ENCODE data around the gene CCDC188. TPM values are rescaled to one million over a fixed set of nuclear protein-coding genes. Genes with fewer than 3 reads are reported as not detected.

CCDC188 gene
- polyA plus RNA-seq, 1 donor: 2.2 TPM

DNA sequence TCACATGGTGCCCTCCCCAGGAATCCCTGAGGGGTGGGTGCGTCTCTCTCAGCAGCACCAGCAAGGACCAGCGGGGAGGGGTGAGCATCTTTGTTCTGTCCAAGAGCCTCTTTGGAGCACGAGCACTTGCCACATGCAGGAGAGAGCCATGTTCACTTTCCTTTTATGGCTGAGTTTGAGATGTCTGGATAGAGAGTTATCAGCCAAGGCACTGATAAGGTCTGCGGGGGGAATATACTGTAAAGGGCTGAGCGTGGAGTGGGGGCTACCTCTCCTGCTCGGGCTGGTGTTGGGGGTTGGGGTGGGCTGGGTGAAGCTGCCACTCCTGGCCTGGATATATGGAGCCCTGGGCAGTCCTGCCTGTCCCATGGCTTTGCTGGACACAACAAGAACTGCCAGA, 34.9 kb upstream of the CCDC188 start:
- no peak for DNase-seq (ENCODE audit: low read depth)

DNA sequence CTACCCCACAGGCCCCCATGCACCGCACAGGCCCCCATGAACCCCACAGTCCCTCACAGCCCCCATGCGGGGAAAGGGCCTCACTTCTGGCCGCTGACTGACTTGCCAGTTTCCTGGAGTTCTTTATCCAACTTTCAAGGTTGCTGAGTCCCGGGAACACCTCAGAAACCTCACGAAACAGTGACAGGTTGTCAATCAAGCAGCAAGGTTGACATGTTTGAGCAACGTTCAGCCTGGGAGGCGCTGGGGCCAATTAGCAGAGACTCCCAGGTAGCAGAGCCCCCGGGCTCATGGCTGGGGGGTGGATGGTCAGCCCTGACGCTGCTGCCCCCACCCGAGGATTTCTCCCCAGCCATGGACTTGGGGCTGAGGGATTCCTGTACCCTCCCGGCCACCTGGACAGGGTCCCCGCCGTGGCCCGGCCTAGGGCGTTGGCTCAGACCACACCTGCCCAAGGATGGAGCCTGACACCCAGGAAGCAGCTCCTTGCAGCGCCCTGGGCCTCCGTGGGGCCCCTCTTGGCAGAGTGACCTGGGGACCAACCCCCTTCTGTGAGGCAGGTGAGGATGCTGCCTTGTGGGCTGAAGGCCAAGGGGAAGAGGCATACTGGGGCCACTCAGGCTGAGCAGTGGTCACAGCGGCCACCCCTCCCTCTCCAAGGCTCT, 33.8 kb upstream of the CCDC188 start:
- no peak for DNase-seq (ENCODE audit: low read depth)

DNA sequence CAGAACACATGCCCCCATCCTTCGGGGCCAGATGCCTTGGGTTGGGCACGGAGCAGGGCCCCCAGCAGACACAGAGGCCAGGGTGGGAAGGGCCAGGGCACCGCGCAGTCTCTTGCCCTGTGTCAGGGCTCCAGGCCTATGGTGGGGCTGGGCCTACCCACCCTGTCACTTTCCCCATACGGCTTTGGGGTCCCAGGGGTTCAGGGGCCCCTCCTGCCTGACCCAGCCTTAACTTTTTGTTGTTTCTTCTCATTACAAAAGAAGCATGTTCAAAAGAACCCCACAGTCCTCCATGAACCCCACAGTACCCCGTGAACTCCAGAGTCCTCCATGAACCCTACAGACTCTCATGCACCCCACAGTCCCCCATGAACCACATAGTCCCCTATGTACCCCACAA, 33.0 kb upstream of the CCDC188 start:
- no peak for DNase-seq (ENCODE audit: low read depth)

DNA sequence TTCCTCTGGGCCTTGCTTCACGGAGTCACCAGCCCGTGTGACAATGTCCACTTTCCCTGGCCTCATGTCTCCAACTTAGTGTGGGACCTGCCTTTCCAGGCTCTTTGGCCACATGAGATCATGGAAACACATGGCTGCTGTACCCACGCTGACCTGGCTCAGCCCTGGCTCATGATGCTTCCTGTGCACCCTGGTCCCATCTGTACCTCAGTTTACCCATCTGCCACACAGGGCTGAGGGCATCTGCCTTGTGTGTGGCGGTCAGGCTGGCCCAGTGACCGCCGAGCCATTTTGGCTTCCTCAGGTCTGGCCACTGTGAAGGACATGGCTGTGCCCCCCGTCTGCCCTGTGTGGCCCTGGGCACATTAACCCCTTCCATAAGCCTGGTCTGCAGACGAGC, 32.2 kb upstream of the CCDC188 start:
- DNase-seq (ENCODE audit: low read depth): no peak

DNA sequence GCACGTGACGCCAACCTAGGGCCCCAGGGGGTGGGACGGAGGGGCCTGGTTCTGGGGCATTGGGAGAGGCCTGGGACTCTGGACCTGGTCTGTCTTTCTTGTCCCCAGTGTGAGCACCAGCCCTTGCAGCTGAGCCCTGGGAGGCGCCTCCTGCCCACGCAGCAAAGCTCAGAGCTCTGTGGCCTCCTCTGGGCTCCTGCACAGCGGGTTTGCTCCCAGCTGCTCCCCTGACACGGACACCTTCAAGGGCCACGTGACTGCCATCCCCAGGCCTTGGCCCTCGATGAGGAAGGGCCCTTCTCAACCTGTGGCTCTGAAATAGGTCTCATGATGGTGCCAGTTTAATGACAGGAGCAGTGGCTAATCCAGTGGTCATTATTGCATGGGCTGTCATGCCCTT, 31.5 kb upstream of the CCDC188 start:
- no peak for DNase-seq (ENCODE audit: low read depth)

DNA sequence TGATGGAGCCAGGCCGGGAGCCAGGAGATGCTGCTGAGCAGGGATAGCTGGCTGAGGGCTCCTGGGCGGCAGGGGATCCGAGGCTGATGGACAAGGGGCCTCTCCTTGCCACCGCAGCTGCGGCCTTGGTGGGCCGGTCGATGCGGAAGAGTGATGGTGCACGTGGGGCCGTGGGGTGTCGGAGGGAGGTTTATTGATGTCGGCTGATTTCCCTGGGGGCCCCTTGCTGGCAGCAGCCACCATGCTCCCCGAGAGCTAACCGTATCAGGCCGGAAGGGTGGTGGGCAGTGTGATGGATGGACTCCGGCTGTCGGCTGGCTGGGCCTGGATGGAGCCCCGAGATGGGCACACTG, 31.0 kb upstream of the CCDC188 start:
- no peak for DNase-seq (ENCODE audit: low read depth)

DNA sequence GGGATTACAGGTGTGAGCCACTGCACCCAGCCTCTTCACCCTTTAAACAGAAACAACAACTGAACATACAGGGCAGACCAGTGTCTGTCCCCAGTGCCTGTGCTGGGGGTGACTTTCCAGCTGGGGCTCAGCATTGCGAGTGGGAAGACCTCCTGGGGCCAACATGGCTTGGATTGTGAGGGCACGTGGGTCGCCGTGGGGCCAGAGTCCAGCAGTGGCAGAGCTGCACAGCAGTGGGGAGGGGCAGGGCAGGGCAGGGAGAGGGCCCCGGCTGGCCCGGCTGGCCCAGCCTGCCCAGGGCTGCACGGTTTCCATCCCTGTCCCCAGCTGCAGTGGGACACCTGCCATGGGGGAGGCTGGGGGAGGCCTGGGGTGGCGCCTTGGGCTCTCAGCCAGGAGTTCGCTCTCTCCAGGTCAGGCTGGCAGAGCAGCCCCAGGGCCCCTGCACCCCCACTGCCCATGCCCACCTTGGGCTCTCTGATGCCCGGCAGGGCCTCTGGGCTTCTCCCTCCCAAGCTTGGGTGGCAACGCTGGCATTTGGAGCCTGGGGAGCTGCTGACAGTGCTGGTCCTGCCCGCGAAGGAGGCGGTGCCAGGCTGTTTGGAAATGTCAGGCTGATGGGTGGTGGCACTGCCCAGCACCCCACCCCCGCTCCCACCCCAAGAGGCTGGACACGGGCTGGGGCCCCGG, 30.5 kb upstream of the CCDC188 start:
- DNase-seq (ENCODE audit: low read depth): no peak

DNA sequence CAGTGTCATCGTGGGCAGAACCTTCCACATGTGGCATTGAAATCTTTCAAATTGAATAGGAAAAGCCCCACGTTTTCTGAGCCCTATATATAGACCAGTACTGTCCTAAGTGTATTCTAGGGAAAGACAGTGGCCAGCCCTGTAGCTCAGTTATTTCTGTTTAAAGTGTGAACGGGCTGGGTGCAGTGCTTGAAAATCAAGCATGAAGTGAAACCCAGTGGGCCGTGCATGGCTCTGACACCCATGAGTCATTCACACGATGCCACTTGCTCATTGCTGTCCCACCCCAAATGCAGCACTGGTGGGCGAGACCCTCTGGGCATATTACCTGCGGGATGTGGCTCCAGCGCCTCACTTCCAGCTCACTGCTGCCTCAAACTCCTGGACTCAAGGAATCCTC, 29.8 kb upstream of the CCDC188 start:
- no peak for DNase-seq (ENCODE audit: low read depth)

DNA sequence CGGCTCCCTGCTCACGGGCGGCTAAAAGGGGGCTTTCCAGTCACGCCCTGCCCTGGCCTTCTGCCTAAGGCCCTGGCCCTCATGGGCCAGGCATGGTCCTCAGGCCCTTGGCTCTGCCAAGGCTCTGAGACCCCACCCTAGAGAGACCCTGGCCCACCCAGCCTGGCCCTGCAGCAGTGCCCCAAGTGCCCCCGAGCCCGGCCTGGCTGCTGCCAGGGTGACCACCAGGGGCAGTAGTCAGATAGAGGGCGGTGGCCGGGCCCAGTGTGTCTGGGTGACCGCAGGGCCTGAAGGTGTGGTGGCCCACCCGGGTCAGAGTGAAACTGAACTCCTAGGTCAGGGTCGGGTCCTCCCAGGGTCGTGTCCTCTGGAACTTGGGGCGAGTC, 29.4 kb upstream of the CCDC188 start:
- no peak for DNase-seq (ENCODE audit: low read depth)

DNA sequence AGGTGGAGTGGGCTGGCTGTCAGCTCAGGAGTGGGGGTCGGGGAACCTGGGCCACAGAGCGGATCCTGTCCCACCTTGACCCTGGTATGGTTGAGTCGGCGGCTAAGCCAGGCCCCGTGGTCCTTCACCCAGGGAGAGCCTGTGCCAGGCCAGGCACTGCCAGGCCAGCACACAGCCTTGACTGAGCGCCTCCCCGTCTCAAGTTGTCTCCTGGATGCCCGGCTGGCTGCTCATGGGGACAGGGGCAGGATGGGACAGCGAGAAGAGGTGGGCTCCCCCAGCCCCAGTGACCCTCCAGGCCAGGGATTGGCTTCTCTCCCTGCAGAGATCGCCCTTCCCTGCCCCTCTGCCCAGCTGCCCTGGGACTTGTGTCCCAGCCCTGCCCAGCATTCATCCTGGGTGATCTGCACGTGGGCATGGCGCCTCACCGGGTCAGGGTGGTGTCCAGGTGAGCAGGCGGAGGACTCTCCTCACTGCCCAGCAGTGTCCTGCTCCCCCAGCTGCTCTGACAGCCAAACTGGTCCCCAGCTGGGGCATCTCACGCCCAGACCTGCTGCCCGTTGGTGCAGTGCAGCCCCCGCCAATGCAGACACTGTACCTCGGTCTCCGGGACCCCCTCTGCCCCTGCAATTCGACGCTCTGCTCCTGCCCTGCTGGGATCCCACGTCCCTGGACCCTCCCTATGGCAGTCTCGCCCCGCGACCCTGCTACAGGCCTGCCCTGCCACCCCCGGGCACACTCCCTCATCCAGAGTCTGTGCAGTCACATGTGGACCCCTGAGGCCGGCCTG, 28.8 kb upstream of the CCDC188 start:
- no peak for DNase-seq (ENCODE audit: low read depth)

DNA sequence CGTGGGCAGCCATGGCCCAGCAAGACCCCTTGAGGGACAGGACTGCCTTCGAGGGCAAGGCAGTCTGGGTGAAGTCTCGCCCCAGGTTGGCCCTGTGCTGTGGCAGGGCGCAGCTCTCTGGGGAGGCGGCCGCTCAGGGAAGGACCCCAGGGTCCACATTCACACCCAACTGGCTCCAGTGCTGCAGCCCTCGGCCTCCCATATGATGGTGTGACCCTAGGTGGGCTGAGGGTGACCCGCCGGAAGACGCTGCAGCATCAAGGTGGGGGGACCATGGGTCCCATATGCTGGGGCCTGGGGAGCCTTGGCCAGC, 28.0 kb upstream of the CCDC188 start:
- DNase-seq (ENCODE audit: low read depth): no peak

DNA sequence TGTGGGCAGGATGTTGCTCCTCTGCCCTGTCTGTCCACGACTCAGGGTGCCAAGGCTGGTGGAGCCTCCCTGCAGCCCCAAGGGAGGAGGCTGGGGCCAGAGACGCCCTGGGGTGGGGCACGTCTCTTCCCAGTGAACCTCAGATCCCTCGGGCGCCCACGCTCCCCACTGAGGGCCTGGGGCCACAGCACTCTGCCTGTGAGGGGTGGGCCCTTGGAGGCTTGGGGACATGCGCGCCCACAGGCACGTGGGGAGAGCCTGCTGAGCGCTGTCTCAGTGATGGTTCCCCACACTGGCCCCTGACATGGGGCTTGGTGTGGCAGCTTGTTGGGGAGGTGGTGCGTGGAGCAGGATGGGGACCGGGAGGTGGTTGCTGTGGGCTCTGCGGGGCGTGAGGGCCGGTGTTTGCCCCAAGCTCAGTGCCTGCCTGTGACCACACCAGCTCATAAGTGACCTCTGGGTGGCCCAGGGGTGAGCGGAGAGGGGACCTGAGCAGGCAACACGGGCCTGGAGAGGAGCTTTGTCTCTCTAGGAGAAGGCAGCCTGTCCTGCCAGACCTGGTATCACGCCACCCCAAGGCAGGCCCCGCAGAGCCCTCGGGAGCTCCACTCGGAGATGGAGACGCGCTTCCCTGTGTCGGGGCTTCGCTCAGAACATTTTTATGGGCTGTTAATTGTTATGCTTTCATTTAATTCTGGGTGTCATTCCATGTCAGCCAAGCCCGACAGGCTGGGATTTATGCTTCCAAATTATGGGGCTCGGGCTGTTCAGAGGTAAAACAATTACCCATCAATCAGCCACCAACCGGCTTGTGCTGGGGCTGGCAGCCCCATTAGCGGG, 27.4 kb upstream of the CCDC188 start:
- DNase-seq (ENCODE audit: low read depth): no peak

DNA sequence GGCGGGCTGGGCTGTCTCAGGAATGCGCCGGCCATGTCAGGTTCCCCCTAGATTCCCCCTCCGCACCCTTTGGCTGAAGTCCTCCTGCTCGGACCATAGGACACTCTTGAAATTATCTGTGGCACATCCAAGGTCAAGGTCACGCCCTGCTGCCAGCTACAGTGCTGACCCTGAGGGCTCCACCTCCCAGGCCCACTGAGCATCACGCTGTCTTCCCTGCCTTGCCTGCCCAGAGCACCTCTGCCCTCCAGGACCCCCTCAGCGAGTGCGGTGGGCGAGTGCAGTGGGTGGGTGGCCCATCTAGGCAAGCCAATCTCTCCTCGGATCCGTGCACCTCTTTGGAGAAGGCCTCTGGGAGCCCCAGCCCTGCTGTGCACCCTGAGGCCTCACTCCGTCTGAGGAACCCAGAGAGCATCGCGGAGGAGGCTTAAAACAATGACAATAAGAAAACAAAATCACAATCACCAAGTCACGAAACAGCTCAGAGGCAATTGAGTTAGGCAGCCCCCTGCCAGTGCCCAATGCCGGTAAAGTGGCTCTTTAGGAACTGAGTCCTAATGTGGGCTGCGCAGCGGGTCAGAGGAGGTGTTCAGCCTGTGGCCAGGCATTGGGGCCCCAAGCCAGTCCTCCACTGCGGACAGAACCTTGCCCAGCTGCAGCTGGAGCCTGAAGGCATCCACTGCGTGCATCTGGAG, 26.5 kb upstream of the CCDC188 start:
- DNase-seq (ENCODE audit: low read depth): no peak

DNA sequence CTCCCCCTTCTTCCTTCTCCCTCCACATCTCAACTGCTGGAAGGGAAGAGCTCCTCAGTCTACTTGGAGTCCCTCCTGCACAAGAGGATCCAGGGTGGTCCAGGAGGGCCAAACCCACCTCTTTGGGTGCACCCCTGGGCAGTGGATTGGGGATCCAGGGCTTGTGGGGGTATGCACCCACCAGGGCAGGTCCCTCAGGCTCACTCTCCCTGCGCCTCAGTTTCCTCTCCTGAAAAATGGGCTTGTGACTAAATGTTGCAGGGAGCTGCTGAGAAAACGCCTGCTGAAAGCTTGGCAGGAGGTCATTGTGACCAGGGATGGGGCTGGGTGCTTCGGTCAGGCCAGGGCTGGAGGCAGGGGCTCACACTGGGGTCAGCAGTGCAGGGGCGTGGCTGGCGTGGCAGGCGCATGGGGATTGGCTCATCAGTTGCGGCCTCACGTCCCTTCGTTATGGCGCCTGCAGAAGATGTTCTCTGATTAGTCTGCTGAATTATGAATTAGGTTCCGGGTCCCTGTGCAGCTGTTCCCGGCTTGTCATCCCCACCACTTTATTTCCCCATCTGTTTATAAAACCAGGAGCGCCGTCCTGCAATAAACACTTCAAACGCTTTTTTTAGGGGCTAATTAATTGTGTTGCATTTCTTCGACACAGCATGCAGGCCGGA, 25.7 kb upstream of the CCDC188 start:
- no peak for DNase-seq (ENCODE audit: low read depth)

DNA sequence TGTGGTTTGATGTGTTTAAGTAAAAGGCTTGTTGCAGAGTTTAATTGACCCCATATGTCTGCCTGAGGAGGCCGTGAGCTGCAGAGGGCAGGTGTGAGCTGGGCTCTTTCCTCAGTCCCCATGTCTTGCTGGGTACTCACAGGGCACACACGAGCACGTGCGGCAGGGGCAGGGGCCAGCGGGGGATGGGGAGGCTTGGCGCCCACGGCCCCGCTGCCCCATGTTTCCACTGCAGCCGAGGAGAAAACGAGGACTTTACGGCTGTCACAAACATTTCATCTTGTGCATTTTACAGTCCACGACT, 24.7 kb upstream of the CCDC188 start:
- no peak for DNase-seq (ENCODE audit: low read depth)

DNA sequence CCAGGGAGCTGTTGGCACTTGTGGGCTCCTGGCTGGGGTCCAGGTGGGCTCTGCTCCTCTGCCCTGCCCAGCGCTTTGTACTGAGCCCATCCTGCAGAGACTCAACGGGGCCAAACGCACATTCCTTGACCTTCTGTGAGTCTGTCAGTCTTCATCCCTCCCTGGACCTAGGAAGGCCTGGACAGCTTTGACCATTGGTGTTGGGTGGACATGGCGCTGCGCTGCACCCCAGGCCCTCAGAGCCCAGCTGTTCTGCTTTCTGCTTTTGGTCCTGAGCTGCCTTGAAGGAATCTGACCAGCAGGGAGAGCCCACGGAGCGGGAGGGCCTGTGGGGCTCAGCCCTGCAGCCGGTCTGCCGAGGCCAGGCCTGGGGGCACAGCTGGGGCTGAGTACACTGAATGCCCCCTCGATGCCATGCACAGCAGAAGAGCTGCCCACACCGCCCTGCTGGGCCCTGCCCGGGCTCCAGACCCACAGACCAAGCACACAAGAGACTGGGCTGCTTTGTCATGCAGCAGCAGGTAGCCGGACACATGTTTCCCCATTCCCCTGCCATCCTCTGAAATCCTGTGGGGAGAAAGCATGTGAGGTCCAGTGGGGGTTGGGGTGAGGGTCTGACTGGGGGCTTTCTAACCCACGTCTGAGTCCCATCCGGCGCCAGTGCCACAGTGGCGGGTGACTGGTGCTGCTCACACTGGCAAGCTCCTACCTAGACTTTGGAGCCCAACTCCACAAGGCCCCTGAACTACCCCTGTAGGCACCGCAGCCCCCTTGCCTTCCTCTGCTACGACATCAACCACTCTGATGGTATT, 24.1 kb upstream of the CCDC188 start:
- DNase-seq (ENCODE audit: low read depth): no peak

DNA sequence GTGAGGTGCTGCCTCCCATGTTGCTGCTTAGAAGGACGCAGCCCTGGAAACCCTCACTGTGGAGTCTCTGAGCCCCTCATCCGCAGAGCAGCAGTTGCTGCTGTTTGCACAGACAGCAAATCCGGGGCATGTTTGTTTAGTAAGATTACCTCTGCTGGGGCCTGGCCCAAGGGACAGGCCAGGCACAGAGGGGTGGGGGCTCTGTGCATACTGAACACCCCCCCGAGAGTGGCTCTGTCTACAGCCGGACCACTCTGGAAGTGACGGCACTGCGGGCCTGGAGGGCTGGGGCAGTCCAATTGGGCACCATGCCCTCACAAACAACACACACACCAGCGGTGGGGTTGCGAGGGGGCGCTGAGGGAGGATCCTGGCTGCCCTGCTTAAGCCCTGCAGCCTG, 22.9 kb upstream of the CCDC188 start:
- no peak for DNase-seq (ENCODE audit: low read depth)

DNA sequence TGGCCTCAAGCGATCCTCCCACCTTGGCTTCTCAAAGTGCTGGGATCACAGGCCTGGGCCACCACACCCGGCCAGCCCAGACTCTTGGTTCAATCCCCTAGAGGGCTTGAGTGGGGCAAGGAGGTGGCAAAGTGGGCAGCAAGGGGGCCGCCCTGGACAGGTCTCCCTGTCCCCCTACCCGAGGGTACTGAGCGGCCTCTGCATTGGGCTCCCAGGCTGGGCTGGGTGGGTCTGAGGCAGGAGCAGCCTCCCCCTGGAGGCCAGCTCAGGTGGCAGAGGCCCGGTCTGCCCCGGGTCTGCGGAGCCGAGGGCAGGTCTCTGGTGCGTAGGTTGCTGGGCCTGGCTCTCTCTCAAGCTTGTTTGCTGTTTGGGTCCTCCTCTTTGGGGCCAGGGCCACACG, 22.4 kb upstream of the CCDC188 start:
- no peak for DNase-seq (ENCODE audit: low read depth)

DNA sequence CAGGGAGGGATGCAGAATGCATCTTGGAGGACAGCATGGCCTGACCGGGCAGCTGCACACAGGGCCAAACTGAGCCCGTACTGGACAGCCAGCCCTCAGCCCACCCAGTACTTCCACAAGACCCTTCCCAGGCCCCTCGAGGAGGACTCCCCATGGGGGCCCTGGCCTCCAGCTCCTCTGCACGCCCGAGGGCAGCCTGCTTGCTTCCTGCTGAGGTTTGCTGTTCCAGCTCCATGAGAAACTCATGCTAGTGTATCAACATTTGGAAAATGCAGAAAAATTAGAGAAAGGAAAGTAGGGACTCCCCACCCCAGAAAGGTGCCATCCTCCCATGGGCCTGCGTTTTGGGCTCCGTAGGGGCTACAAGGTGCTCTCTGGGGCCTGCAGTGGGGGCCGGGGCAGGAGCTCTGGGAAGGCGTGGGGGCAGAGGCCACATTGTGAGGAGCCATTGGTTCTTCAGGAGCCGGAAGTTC, 21.3 kb upstream of the CCDC188 start:
- no peak for DNase-seq (ENCODE audit: low read depth)

Data from forelimb muscle (tissue), 1 donor.